COLO668 (cell line): ENCODE data around the gene ARHGAP28.
"Not testable (repeated sequence)": the region's sequence is repeated elsewhere in the genome, so short reads cannot be mapped to it uniquely, and the experiment has no call there.

ENCODE experiments used
- DNase-seq: peaks from one replicate; lab custom pipeline; 2025; ENCODE audit not compliant: unreplicated experiment; lab: John Stamatoyannopoulos, UW

The ARHGAP28 gene

GRCh38 chr18:6814882-6815425 is 85.4 kb downstream of the ARHGAP28 start:
- no peak for DNase-seq

GRCh38 chr18:6816154-6816553 is 86.6 kb downstream of the ARHGAP28 start:
- no peak for DNase-seq

DNA sequence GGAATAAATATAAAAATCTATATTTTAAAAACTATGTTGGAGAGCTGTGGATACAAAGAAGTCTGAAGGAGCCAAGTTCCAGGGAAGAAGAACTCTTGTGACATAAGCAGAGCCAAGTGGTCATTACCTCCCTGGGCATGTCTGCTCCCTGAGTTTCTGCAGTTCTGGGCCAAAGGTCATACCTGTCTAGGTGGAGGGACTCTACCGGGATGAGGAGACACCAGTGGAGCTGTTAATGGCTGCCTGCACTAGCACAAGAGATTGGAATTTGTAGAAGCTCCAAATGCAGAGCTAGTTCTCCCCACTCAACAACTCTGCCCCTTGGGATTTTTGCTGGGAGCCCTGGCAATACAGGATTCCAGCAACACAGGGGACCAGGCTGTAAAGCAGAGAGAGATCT is 89.8 kb downstream of the ARHGAP28 start:
- no peak for DNase-seq

- no peak for DNase-seq
These were observed 90.8 kb downstream of the ARHGAP28 start for GRCh38 chr18:6820314-6820713.

DNA sequence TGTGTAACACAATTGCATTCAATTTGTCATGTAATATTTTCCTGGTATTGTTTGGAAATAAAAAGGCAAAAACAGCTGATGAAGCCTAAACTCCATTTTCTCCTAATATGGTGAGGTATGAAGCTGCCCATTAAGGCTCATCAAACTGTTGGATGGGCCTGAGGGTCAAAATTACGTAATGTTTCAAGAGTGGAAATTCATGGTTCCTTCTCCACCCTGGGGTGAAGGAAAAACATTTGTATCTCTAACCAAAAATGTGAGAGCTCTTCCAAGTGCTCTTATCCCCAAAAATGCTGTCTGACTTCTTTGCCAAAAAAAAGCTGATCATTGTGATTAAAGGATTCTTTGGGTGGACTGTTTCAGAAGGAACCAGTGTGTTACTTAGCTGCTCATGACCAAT is 91.8 kb downstream of the ARHGAP28 start:
- no peak for DNase-seq

GRCh38 chr18:6827161-6827560 is 97.6 kb downstream of the ARHGAP28 start:
- DNase-seq, result not testable (repeated sequence)

DNA sequence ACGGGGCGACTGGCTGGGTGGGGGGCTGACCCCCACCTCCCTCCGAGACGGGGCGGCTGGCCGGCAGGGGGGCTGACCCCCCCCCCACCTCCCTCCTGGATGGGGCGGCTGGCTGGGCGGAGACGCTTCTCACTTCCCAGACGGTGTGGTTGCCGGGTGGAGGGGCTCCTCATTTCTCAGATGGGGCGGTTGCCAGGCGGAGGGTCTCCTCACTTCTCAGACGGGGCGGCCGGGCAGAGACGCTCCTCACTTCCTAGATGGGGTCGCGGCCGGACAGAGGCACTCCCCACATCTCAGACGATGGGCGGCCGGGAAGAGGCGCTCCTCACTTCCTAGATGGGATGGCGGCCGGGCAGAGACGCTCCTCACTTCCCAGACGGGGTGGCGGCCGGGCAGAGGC is 98.0 kb downstream of the ARHGAP28 start:
- not testable (repeated sequence) for DNase-seq

- DNase-seq, result no peak
These were observed 101.4 kb downstream of the ARHGAP28 start for GRCh38 chr18:6830916-6831315.

GRCh38 chr18:6835345-6835744 is 105.8 kb downstream of the ARHGAP28 start:
- no peak for DNase-seq

- no peak for DNase-seq
These were observed 106.8 kb downstream of the ARHGAP28 start for GRCh38 chr18:6836331-6836730.

- no peak for DNase-seq
These were observed 108.4 kb downstream of the ARHGAP28 start for GRCh38 chr18:6837904-6838303.

GRCh38 chr18:6842081-6842480 is 112.6 kb downstream of the ARHGAP28 start:
- DNase-seq, result no peak

DNA sequence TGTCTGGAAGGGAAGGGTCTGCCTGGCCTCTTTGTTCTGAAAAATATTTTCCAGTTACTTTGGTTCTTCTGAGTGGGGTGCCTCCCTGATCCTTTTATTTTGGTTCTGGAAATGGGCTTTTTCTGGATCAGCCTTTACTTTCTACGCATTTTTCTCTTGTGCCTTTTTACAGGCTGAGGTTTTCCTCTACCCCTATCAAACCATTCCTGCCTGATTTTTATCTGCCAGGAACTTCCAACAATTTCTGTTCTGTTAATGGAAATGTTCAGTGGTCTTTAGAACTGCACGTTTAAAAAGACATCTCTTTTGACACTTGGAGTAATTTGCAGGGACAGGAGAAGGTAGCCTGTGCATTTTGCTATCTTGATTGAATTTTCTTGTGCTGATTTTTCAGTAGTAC is 113.8 kb downstream of the ARHGAP28 start:
- DNase-seq, result no peak

- not testable (repeated sequence) for DNase-seq
These were observed 116.0 kb downstream of the ARHGAP28 start for GRCh38 chr18:6845521-6845920.

DNA sequence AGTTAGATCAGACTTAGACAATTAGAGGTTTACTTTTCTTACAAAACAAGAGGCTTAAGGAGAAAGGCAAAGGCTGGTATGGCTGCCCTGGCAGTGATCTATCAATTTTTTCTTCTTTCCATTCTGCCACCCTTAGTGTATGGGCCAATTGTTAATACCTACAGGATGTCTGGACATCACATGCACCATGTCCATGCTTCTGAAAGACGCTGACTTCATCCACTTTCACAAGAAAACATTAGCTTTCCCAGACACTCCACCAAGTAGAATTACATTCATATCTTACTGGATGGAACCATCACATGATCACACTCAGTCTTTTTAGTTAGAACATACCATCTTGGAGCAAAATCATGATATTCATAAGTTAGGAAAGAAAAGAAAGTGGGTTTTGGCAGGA is 120.9 kb downstream of the ARHGAP28 start:
- DNase-seq, result no peak

GRCh38 chr18:6851480-6851879 is 122.0 kb downstream of the ARHGAP28 start:
- no peak for DNase-seq

DNA sequence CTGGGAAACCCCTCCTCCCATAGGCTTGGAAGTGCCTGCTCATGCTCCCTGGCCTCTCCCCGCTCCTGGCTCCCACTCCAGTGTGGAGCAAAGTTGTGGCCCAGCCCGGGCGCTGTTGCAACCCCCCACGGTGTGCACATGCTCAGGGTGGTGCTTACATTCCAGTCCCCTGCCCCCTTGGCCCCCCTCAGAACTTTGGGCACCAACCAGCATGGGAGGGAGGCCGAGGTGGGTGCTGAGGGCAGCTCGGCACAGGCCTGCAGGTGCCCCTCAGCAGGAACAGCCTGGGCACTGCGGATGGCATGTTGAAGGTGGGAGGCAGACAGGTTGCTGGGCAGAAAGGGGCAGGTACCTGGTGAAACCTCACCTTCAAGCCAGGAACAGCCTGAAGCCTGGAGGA is 125.3 kb downstream of the ARHGAP28 start:
- DNase-seq, result no peak

GRCh38 chr18:6855767-6856166 is 126.3 kb downstream of the ARHGAP28 start:
- DNase-seq, result no peak

GRCh38 chr18:6857300-6857699 is 127.8 kb downstream of the ARHGAP28 start:
- DNase-seq, result no peak

GRCh38 chr18:6859676-6860422 is 130.3 kb downstream of the ARHGAP28 start:
- no peak for DNase-seq

GRCh38 chr18:6860804-6861448 is 131.4 kb downstream of the ARHGAP28 start:
- no peak for DNase-seq

DNA sequence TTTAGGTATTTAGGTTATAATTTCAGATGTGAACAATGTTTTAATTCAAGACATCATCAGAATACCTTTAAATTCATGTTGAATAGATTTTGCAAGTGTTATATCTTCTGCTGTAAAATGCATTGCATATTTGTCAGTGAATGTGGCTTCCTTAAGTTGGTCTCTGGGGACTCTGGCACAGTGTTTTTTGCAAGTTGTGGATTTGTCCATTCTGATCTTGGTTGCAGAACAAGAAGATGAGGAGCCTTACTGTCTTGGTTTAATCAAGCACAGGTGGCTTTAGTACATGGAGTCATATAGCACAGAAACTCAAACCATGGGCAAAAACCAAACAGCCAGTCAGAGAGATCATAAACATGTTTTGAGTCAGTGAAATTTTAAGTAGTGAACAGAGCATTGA is 135.7 kb downstream of the ARHGAP28 start:
- no peak for DNase-seq
